ENCODE measurements around the gene ELF1. TPM values are rescaled to one million over a fixed set of nuclear protein-coding genes. Genes with fewer than 3 reads are reported as not detected.

ELF1 gene
- total and polyA plus RNA-seq, 2 of the 8 experiments (the other 6 are each of a cell fraction or from before 2014, with no cell fraction given): 5.6 to 18.2 TPM

DNA sequence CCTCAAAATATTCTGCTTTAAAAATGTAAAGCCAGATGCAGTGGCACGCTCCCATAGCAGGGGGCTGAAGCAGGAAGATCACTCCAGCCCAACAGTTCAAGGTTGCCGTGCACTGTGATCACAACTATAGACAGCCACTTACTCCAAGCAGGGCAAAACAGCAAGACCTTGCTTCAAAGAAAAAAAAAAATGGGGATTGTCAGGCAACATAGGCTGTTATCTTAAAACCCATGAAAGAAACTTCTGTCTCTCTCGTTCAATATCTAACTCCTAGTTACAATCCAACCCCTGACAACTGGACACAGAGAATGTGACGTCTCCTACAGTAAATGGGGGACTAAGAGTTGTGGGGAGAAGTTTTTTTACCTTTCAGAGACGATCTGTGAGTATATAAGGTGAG lies 17.4 kb downstream of the ELF1 start (continued):
- TF ChIP-seq CHD1 (IDR thresholded peaks at IDR 0.05; ENCODE audit: low read depth, low read length) (no peak), SAP30 (IDR thresholded peaks at IDR 0.05; ENCODE audit: insufficient read depth, insufficient replicate concordance, low read length) (no peak)
